T-helper 17 cell (primary cell): ENCODE results near the gene MBD2. TPM values are rescaled to one million over a fixed set of nuclear protein-coding genes. Genes with fewer than 3 reads are reported as not detected.

ENCODE experiments used
- ATAC-seq: fragments of 150-1000 bp; cut with Tn5 transposase; 2 replicates; pipeline ENCODE4 v1.10.0; 2021; ENCODE audit warnings: mild to moderate bottlenecking, moderate library complexity
- DNase-seq, 3 donors: peaks; one replicate each; pipeline versions ENCODE4 v3.0.0 to v3.0.0-alpha.2; 2020 to 2021
- H3K9me3 ChIP-seq: one replicate; pipeline ENCODE4 v1.7.0; 2013; ENCODE audit warnings: low read length, mild to moderate bottlenecking; ENCODE audit not compliant: control insufficient read depth, poor library complexity, severe bottlenecking
- H3K27ac Mint-ChIP-seq: one replicate; pipeline ENCODE4 v1.8.0; 2022; ENCODE audit warnings: mild to moderate bottlenecking, moderate library complexity, mixed read lengths
- H3K27me3 Mint-ChIP-seq: one replicate; pipeline ENCODE4 v1.8.0; 2022; ENCODE audit warnings: mixed read lengths
- H3K36me3 Mint-ChIP-seq: one replicate; pipeline ENCODE4 v1.8.0; 2022; ENCODE audit warnings: low read depth, mixed read lengths
- H3K4me1 Mint-ChIP-seq: one replicate; pipeline ENCODE4 v1.8.0; 2022; ENCODE audit warnings: mild to moderate bottlenecking, mixed read lengths
- H3K4me3 Mint-ChIP-seq: one replicate; pipeline ENCODE4 v1.8.0; 2022; ENCODE audit warnings: mild to moderate bottlenecking, moderate library complexity, mixed read lengths
- total RNA-seq, 4 donors: library from RNA in 2 of 4; stranded (reverse) in 2 of 4; gene quantifications; one replicate each; pipeline ENCODE4 v1.2.3 and lab custom pipeline; 2022 to 2026

Gene MBD2
- total RNA-seq, 2 donors from 2014 or later, result 108 TPM

DNA sequence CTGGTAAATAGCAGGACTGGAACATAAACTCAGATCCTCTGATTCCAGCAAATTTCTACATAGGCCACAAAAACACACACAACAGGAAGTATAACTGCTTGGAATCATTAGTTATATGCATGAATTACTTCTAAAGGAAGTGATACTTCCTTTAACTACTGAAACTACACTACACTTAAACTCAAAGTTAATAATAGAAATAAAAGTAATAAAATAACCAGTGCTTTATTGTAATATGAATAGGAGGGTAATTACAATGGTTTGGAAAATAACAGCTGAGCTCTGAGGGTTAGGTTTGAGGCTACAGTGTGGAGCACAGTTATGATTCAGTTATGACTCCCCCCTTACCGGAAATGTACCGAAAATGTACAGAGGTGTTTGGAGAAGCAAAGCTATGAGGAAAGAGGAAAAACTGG, 26.4 kb upstream of the MBD2 start:
- ATAC-seq, result no peak
- no peaks in the 10 kb centered on the region for H3K27me3 Mint-ChIP-seq
- no peak overlapping the region for H3K4me3 Mint-ChIP-seq
- DNase-seq, result no peak
- H3K4me1 Mint-ChIP-seq, result peaks cover 8% of the 10 kb centered on the region
- no peak overlapping the region for H3K27ac Mint-ChIP-seq
- no peaks in the 10 kb centered on the region for H3K36me3 Mint-ChIP-seq
- no peaks in the 10 kb centered on the region for H3K9me3 ChIP-seq

DNA sequence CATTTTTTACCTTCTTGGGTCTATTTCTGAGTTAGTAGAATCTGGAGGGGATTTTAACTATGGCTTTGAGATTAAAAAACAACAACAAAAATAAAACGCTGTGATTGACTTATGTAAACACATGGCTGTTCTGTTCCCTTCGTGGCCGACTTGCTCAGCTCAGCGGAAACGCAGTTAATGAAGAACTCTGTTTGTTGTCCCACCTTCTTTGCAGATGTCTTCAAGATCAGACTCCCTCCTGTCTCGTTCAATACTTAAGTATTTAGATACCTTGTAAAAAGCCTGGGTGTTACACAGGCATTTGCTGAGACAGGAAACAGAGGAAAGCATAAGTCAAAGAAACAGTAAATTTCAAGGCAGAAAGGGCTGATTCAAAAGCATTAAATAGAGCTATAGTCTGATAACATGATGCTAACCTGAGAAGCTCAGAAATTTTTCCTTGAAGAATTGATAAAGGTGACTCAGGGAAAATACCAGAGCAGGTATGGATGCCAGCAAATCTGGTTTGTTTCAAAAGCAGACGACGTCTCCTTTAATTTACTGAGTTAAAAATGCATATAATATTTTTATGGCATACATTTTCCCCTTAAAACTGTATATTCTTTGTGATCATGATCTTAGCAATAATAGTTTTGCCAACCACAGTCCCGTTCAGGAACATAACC, 23.2 kb upstream of the MBD2 start:
- ATAC-seq (no peak), DNase-seq (no peak)
- no peak overlapping the region for H3K4me3 Mint-ChIP-seq
- H3K27me3 Mint-ChIP-seq, result no peaks in the 10 kb centered on the region
- H3K9me3 ChIP-seq, result no peaks in the 10 kb centered on the region
- H3K4me1 Mint-ChIP-seq, result peaks cover 8% of the 10 kb centered on the region
- peak overlapping the region; percentile 70 for H3K27ac Mint-ChIP-seq
- H3K36me3 Mint-ChIP-seq, result no peaks in the 10 kb centered on the region

DNA sequence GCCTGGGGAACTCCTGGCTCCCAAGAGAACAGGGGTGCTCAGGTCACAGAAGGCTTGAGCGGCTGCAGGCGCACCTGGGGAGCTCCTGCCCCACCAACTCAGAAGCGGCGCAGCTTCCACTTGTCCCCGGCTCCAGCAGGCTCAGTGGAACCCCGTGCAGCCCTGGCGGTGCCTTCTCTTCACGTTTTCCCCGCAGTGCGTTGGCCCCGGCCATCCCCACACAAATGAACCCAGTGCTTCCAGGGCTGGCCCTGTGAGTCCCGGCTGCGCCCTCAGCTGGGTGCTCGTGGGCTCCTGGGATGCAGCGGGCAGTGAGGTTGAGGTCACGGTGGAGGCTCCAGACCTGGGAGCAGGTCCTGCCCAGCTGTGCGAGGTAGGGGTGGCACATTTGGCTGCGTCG, 17.9 kb upstream of the MBD2 start:
- no peaks in the 10 kb centered on the region for H3K36me3 Mint-ChIP-seq
- H3K4me3 Mint-ChIP-seq, result no peak overlapping the region
- no peak overlapping the region for H3K27ac Mint-ChIP-seq
- peaks cover 4% of the 10 kb centered on the region for H3K27me3 Mint-ChIP-seq
- no peaks in the 10 kb centered on the region for H3K9me3 ChIP-seq
- H3K4me1 Mint-ChIP-seq, result peaks cover 2% of the 10 kb centered on the region
- DNase-seq, result no peak
- ATAC-seq, result no peak

DNA sequence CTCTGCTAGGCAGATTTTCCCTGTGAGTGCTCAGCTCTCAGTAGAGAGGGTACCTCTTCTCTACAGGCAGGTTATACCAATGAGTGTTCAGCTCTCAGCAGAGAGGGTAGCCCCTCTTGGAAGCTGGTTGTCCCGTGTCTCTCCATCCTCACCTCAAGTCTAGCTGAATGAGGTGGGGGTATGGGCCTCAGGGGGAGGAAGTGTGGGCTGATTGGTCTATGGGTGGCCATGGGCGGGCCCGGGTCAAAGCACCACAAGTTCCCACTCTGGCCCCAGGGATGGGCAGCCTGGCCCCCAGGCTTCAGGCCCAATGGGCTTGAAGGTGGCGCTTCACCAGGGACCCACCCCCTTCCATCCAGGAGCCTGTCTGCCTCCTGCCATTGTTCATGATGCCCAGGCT, 17.0 kb upstream of the MBD2 start:
- Mint-ChIP-seq H3K36me3 (no peaks in the 10 kb centered on the region), H3K27me3 (peaks cover 6% of the 10 kb centered on the region), H3K4me3 (no peak overlapping the region), H3K4me1 (no peaks in the 10 kb centered on the region), H3K27ac (no peak overlapping the region)
- no peaks in the 10 kb centered on the region for H3K9me3 ChIP-seq
- DNase-seq (no peak), ATAC-seq (no peak)

DNA sequence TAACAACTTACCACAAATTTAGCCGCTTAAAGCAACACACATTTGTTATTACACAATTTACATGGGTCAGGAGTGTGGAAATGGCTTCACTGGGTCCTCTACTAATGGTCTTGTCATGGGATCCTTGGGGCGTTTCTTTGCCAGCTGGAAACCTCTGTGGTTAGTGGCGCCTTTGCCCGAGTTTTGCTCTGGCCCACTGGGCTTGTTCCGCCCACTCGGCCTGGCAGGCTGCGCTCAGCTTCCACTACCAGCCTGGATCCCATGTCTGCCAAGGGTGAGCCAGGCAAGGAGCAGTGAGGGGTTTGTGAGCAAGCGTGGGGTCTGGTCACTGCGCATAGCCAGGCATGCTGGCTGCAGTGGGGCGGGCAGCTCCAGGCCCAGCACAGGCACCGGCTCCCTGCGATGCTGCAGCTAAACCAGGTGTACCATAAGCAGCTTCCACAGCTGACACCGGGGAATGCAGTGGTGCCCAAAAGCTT, 16.2 kb upstream of the MBD2 start:
- Mint-ChIP-seq H3K4me1 (no peaks in the 10 kb centered on the region), H3K4me3 (no peak overlapping the region), H3K27me3 (peaks cover 6% of the 10 kb centered on the region), H3K36me3 (no peaks in the 10 kb centered on the region), H3K27ac (no peak overlapping the region)
- ATAC-seq, result no peak
- no peak for DNase-seq
- no peaks in the 10 kb centered on the region for H3K9me3 ChIP-seq

DNA sequence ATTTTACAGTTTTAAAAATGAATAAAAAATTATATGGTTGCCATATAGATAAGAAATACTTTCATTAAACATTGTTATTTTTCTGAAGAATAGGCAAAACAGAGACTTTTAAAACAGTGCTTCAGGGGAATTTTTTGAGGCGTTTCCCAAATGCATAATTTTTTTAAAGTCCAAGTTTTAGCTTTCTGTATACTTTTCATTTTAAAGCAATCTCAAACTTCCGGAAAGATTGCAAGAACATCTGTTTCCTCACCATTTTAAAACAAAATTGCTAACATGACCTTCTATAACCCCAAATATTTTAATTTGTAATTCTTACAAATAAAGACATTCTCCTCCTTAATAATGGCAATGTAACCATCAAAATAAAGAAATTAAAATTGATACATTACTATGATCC, 15.1 kb upstream of the MBD2 start:
- DNase-seq (no peak), ATAC-seq (no peak)
- no peaks in the 10 kb centered on the region for H3K36me3 Mint-ChIP-seq
- no peaks in the 10 kb centered on the region for H3K4me1 Mint-ChIP-seq
- H3K27me3 Mint-ChIP-seq, result peaks cover 9% of the 10 kb centered on the region
- no peaks in the 10 kb centered on the region for H3K9me3 ChIP-seq
- H3K27ac Mint-ChIP-seq, result no peak overlapping the region
- H3K4me3 Mint-ChIP-seq, result no peak overlapping the region

DNA sequence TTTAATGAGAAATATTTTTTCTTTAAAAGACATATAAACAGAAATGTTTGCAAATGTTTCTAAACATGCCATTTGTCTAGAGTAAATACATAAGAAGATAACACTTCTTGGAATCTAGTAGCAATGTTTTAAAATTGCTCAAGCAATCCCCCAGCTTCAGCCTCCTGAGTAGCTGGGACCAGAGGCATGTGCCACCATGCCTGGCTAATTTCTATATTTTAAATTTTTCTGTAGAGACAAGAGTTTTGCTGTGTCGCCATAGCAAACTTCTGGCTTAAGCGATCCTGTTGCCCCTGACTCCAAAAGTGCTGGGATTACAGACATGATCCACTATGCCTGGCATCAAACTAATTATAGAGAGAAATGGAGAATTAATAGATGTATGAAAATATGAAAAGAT, 14.6 kb upstream of the MBD2 start:
- Mint-ChIP-seq H3K27me3 (peaks cover 12% of the 10 kb centered on the region), H3K36me3 (peaks cover 4% of the 10 kb centered on the region), H3K27ac (no peak overlapping the region), H3K4me3 (no peak overlapping the region), H3K4me1 (no peaks in the 10 kb centered on the region)
- H3K9me3 ChIP-seq, result no peaks in the 10 kb centered on the region
- ATAC-seq (no peak), DNase-seq (no peak)

DNA sequence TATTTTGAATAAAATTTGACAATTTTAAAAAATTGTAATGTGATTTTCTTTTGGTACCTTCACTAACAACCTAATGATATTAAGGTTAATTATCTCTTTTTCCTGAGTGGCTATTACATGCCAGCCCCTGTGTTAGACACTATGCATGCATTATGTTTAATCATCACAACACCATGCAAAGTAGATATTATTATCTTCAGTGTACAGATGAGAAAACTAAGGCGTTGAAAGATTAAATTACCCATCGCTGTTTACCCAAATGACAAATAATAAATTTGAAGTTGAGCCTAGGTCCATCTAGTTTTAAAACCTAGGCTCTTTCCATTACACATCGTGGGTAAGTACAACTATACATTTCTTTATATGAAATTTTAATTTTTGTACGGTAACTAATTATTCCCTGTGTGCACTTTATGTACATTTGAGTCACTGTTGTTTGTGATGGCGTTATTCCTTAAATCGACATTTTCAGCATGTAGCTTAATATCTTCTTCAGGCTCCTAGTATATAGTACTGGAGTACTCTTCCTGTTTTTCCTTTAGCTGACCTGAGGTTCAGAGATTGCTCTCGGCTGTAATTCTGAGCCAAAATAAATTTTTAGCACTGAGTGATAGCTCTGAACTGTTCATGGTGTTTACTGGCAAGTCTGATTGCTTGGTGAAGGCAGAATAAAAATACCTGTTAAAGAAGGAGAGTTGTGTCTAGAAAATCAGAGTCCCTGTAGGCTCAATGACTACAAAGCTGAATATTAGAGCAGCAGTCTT, 13.9 kb upstream of the MBD2 start:
- H3K27ac Mint-ChIP-seq, result peak overlapping the region; percentile 32
- H3K4me3 Mint-ChIP-seq, result no peak overlapping the region
- no peaks in the 10 kb centered on the region for H3K9me3 ChIP-seq
- H3K36me3 Mint-ChIP-seq, result peaks cover 4% of the 10 kb centered on the region
- no peak for ATAC-seq
- DNase-seq, result no peak
- peaks cover 12% of the 10 kb centered on the region for H3K27me3 Mint-ChIP-seq
- no peaks in the 10 kb centered on the region for H3K4me1 Mint-ChIP-seq

DNA sequence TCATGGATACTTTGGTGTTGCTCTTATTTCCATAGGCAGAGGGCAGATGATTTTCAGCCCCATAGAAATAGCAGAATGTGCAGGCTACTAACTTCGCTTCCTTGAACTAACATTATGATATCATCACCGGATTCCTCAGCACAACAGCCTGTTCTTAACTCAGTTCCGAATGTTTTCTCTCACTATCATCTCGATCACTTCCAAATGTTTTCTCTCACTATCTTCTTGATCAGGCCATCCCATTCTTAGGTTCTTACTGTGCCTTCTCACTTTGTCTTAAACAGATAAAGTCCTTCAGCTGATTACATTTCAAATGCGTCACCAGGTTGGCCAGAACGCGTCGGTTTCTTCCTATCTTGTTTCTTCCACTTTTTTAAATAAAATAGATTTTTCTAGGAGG, 11.4 kb upstream of the MBD2 start:
- Mint-ChIP-seq H3K36me3 (peaks cover 4% of the 10 kb centered on the region), H3K27ac (no peak overlapping the region), H3K4me1 (no peaks in the 10 kb centered on the region), H3K27me3 (peaks cover 12% of the 10 kb centered on the region), H3K4me3 (no peak overlapping the region)
- no peak for DNase-seq
- ATAC-seq, result no peak
- no peaks in the 10 kb centered on the region for H3K9me3 ChIP-seq

DNA sequence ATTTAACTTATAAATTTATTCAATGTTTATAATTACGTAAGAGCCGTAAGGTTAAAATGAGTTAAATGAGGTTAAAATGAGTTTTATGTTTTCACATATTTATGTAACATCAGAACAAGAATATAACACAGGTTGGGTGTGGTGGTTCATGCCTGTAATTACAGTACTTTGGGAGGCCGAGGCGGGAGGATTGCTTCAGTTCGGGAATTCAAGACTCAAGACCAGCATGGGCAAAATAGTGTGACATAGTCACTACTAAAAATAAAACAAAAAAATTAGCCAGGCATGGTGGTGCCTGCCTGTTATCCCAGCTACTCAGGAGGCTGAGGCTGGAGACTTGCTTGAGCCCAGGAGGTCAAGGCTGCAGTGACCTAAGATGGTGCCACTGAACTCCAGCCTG, 9.3 kb upstream of the MBD2 start:
- DNase-seq (no peak), ATAC-seq (no peak)
- no peak overlapping the region for H3K4me3 Mint-ChIP-seq
- no peaks in the 10 kb centered on the region for H3K9me3 ChIP-seq
- H3K27me3 Mint-ChIP-seq, result peaks cover 12% of the 10 kb centered on the region
- peaks cover 4% of the 10 kb centered on the region for H3K36me3 Mint-ChIP-seq
- H3K4me1 Mint-ChIP-seq, result peaks cover 6% of the 10 kb centered on the region
- no peak overlapping the region for H3K27ac Mint-ChIP-seq

DNA sequence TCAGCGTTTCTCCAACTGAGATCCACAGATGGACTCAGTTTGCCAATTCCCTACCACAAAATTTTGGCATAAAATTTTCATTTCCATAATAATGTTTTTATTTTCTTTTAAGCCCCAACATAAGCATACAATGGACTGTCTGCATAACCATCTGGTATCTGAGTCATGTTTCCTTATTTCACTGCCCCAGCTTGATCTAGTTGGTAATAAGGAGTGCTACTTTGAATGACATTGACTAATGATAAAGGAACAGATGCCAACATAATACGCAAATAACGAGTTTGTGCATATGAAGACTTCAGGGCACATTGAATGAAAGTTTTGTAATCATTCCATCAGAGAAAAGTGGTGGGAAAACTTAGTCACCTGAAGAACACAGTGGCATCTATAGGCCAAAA, 8.8 kb upstream of the MBD2 start:
- Mint-ChIP-seq H3K27me3 (peaks cover 12% of the 10 kb centered on the region), H3K27ac (no peak overlapping the region), H3K4me1 (peaks cover 6% of the 10 kb centered on the region), H3K36me3 (peaks cover 4% of the 10 kb centered on the region), H3K4me3 (no peak overlapping the region)
- H3K9me3 ChIP-seq, result no peaks in the 10 kb centered on the region
- ATAC-seq (no peak), DNase-seq (no peak)

DNA sequence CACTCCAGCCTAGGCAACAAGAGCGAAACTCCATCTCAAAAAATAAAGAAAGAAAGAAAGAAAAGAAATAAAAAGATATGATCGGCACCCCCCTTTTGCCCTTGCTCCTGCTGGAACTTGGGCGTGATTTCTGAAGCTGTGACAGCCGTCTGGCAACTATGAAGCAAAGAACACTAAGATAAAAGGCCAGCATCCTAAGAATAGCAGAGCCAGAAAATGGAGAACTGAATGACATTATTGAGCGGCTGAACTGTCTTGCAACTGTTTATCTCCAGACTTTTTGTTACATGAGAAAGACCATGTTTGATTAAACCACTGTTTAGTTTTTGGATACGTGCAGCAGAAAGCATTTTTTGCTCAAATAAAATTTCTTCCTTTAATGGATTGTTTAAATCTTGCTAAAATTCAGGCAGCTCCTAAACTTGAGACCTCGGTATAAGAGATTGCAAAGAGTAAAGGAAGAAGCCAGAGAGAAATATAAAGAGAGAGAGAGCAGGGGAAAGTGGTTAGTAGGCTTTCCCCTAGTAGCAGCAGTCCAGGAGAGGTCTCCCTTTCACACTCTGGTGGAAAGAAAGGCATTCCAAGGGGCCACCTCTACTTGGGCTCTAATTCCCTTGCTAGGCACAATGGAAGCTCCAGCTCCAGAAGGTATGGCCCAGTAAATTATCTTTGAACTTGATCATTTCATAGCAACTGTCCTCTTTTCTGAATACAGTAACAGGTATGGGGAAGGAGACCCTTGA, 8.2 kb upstream of the MBD2 start:
- no peaks in the 10 kb centered on the region for H3K9me3 ChIP-seq
- peaks cover 4% of the 10 kb centered on the region for H3K36me3 Mint-ChIP-seq
- ATAC-seq (no peak), DNase-seq (no peak)
- peaks cover 12% of the 10 kb centered on the region for H3K27me3 Mint-ChIP-seq
- no peak overlapping the region for H3K27ac Mint-ChIP-seq
- peaks cover 6% of the 10 kb centered on the region for H3K4me1 Mint-ChIP-seq
- H3K4me3 Mint-ChIP-seq, result no peak overlapping the region

DNA sequence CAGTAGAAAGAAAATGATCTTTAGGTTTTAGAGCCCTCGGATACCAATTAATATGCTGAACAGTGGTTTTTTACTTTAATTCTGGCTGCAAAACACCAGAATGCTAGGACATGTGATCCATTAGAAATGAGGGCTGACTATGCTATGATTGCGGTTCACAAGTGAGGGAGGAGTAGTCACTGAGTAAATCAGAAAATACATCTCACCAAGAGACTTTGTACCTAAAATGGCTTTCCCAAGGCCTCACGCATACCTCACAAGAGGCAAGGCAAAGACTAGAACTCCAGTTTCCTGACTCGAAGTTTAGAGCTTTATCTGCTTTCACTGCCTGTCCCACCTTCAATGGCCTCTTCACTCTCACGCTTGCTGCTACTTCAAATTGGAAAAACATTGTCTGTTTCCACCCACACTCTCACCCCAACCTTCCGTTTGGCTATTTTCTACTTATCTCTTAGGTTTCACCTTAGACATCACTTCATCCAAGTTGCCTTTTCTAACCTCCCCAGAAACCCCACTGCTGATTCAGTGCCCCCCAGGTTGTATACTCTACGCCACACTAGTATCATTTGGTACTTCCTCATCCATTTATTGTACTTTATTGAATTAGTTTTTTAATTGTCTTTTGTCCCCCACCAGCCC, 5.1 kb upstream of the MBD2 start:
- no peak overlapping the region for H3K27ac Mint-ChIP-seq
- H3K4me3 Mint-ChIP-seq, result no peak overlapping the region
- DNase-seq (no peak), ATAC-seq (no peak)
- H3K4me1 Mint-ChIP-seq, result peaks cover 9% of the 10 kb centered on the region
- H3K36me3 Mint-ChIP-seq, result peaks cover 3% of the 10 kb centered on the region
- H3K9me3 ChIP-seq, result no peaks in the 10 kb centered on the region
- peaks cover 3% of the 10 kb centered on the region for H3K27me3 Mint-ChIP-seq
